K562 (cell line): ENCODE results near the gene ATRN. TPM values are rescaled to one million over a fixed set of nuclear protein-coding genes. Genes with fewer than 3 reads are reported as not detected.

Experiments used
- ATAC-seq: fragments of 200-7000 bp; cut with Tn5 transposase; 3 replicates; pipeline ENCODE4 v1.9.1; 2020; ENCODE audit warnings: moderate library complexity
- BruUV-seq: library from RNA; stranded (reverse); fragments of 400-500 nt; replicated peaks from 2 replicates; lab custom pipeline; 2021; lab: Mats Ljungman, UMichigan
- CTCF ChIA-PET: fragments of 300-600 bp; formaldehyde crosslinking; extraction: SDS; loops from one replicate; lab custom pipeline; 2021; ENCODE audit warnings: low intra/inter-chr PET ratio; lab: Yijun Ruan, JAX
- POLR2A ChIA-PET: fragments of 300-600, 350-650 bp; sonication (Branson Sonifier 250); formaldehyde crosslinking; extraction: SDS; loops from one replicate; lab custom pipeline; 2021; ENCODE audit warnings: antibody characterized with exemption, inconsistent platforms; lab: Yijun Ruan, JAX
- DNase-seq, 4 experiments: peaks; one replicate each; pipeline versions ENCODE4 v3.0.0 to v3.0.0-alpha.2; 2011 to 2018; ENCODE audit warnings: low spot score in 3 of 4, mixed read lengths in 3 of 4; ENCODE audit errors: extremely low read depth in 1 of 4
- FAIRE-seq: peaks from 2 replicates; lab custom pipeline; 2011; peaks lifted over from hg19 to GRCh38; lab: Jason Lieb, UNC
- H2AFZ ChIP-seq: 2 replicates; pipeline ENCODE4 v1.6.0; 2011; ENCODE audit warnings: low read depth, low read length, control low read depth, inconsistent platforms
- H3K27ac ChIP-seq: fragments of 200-600 bp; 3 replicates; pipeline ENCODE4 v1.8.0; 2011; ENCODE audit warnings: low read depth, mild to moderate bottlenecking, control low read depth, inconsistent platforms, low read length, moderate library complexity, mixed read lengths; ENCODE audit errors: extremely low read depth
- H3K27me3 ChIP-seq, 2 experiments: fragments of 300-600 bp in 1 of 2; 2 replicates in 1 of 2; 3 replicates in 1 of 2; pipeline versions ENCODE4 v1.6.0 to v1.8.0; 2011; ENCODE audit warnings: inconsistent platforms in 2 of 2, low read length in 2 of 2, mild to moderate bottlenecking in 1 of 2, mixed read lengths in 1 of 2, moderate library complexity in 1 of 2; ENCODE audit not compliant: control insufficient read depth in 2 of 2, insufficient read depth in 2 of 2
- H3K36me3 ChIP-seq: fragments of 300-600 bp; 3 replicates; pipeline ENCODE4 v1.8.0; 2011; ENCODE audit warnings: mild to moderate bottlenecking, low read length, inconsistent platforms; ENCODE audit not compliant: control insufficient read depth, insufficient read depth
- H3K4me1 ChIP-seq, 2 experiments: fragments of 200-600 bp in 1 of 2; replicated peaks in 1 of 2; 2 replicates in 1 of 2; 3 replicates in 1 of 2; pipeline versions ENCODE4 v1.5.1 to v1.8.0; 2011; ENCODE audit warnings: inconsistent platforms in 2 of 2, low read length in 2 of 2, mild to moderate bottlenecking in 1 of 2, mixed read lengths in 1 of 2, moderate library complexity in 1 of 2; ENCODE audit not compliant: control insufficient read depth in 2 of 2, insufficient read depth in 2 of 2
- H3K4me2 ChIP-seq: 2 replicates; pipeline ENCODE4 v1.6.1; 2011; ENCODE audit warnings: low read length, control low read depth, inconsistent platforms, mixed read lengths; ENCODE audit not compliant: insufficient read depth
- H3K4me3 ChIP-seq: fragments of 200-600 bp; sonication (generic), shearing (Covaris generic); 2 replicates; pipeline ENCODE4 v1.5.1; 2016; ENCODE audit warnings: control low read depth, inconsistent platforms
- H3K79me2 ChIP-seq: fragments of 200-600 bp; 3 replicates; pipeline ENCODE4 v1.8.0; 2011; ENCODE audit warnings: low read length, inconsistent platforms; ENCODE audit not compliant: control insufficient read depth, insufficient read depth
- H3K9ac ChIP-seq, 2 experiments: 2 replicates each; pipeline versions ENCODE4 v1.6.0 to v1.6.1; 2011; ENCODE audit warnings: low read depth in 2 of 2, low read length in 2 of 2, control low read depth in 1 of 2, inconsistent platforms in 1 of 2, mild to moderate bottlenecking in 1 of 2, mixed read lengths in 1 of 2; ENCODE audit not compliant: insufficient read depth in 1 of 2
- H3K9me1 ChIP-seq: one replicate; pipeline ENCODE4 v1.6.0; 2011; ENCODE audit warnings: inconsistent platforms, mild to moderate bottlenecking, low read length, moderate library complexity; ENCODE audit not compliant: control insufficient read depth, insufficient read depth
- H3K9me3 ChIP-seq: replicated peaks from 2 replicates; pipeline ENCODE4 v1.5.1; 2011; ENCODE audit warnings: low read depth, low read length, inconsistent platforms; ENCODE audit not compliant: control insufficient read depth, insufficient read depth
- H4K20me1 ChIP-seq: replicated peaks from 2 replicates; pipeline ENCODE4 v1.6.1; 2011; ENCODE audit warnings: low read length, inconsistent platforms, mixed read lengths; ENCODE audit not compliant: control insufficient read depth, insufficient read depth
- ARHGAP35 ChIP-seq: fragments of 450-650 bp; IDR thresholded peaks from 2 replicates; pipeline ENCODE4 v1.6.1; 2018; ENCODE audit not compliant: partially characterized antibody
- BMI1 ChIP-seq: fragments of 150-350 bp; IDR thresholded peaks from 2 replicates; pipeline ENCODE4 v1.6.1; 2014; ENCODE audit warnings: low read length
- CREBBP ChIP-seq: IDR thresholded peaks from one replicate; pipeline ENCODE4 v1.6.1; 2012; ENCODE audit warnings: low read depth, mild to moderate bottlenecking, control low read depth, inconsistent platforms, low read length
- FOXA1 ChIP-seq: fragments of 450-650 bp; IDR thresholded peaks from 2 replicates; pipeline ENCODE4 v1.6.1; 2016; ENCODE audit warnings: mild to moderate bottlenecking, borderline replicate concordance
- KAT2B ChIP-seq: IDR thresholded peaks from one replicate; pipeline ENCODE4 v1.6.1; 2012; ENCODE audit warnings: low read depth, mild to moderate bottlenecking, control low read depth, inconsistent platforms, low read length, moderate library complexity
- SMAD4 ChIP-seq: fragments of 250-450 bp; sonication (Bioruptor Pico); conservative IDR thresholded peaks from 2 replicates; pipeline ENCODE4 v1.8.0; 2021; ENCODE audit warnings: inconsistent platforms, mild to moderate bottlenecking, moderate library complexity
- TAF1 ChIP-seq: IDR thresholded peaks from 2 replicates; pipeline ENCODE4 v1.6.1; 2011; ENCODE audit warnings: mild to moderate bottlenecking, low read length, moderate library complexity; ENCODE audit not compliant: insufficient read depth, control insufficient read depth, severe bottlenecking; ENCODE audit errors: extremely low read depth
- TAF9B ChIP-seq: fragments of 450-650 bp; IDR thresholded peaks from 2 replicates; pipeline ENCODE4 v1.6.1; 2018; ENCODE audit warnings: mild to moderate bottlenecking; ENCODE audit not compliant: partially characterized antibody
- TEAD2 ChIP-seq: fragments of 450-650 bp; IDR thresholded peaks from 2 replicates; pipeline ENCODE4 v1.6.1; 2016; ENCODE audit warnings: missing genetic modification characterization, control low read depth, missing compliant biosample characterization
- XRCC3 ChIP-seq: fragments of 450-650 bp; IDR thresholded peaks from 2 replicates; pipeline ENCODE4 v1.6.1; 2017; ENCODE audit warnings: mild to moderate bottlenecking, moderate library complexity
- ZNF778 ChIP-seq: fragments of 450-650 bp; formaldehyde crosslinking; IDR thresholded peaks from 2 replicates; pipeline ENCODE4 v1.4.0; 2020; ENCODE audit warnings: mild to moderate bottlenecking, moderate library complexity
- WGBS: fragments of 100-300 bp; shearing (Covaris generic); methylation state at CpG from one replicate; pipeline ENCODE4 v1.1.6; 2016; ENCODE audit warnings: low coverage, mixed read lengths; ENCODE audit not compliant: insufficient coverage; ENCODE audit errors: missing lambda C conversion rate; 5-methylcytosine and 5-hydroxymethylcytosine counted together
- in situ Hi-C: fragments of 300-500 bp; cut with MboI; formaldehyde crosslinking; loops from 4 replicates; pipeline ENCODE4 v1.15.0; 2018; ENCODE audit warnings: inconsistent platforms, mixed read lengths
- intact Hi-C: fragments of 100-400 bp; cut with micrococcal nuclease; formaldehyde crosslinking; loops from 2 replicates; pipeline ENCODE4 v1.14.2; 2022
- polyA plus RNA-seq, 8 experiments: library from polyadenylated mRNA; depleted of rRNA in 4 of 8; stranded (reverse) in 5 of 8; unstranded in 3 of 8; fragments of >200 nt; fragmentation: Nextera tagmentation in 2 of 8; fragmentation: Illumina TruSeq in 1 of 8; extraction: Ambion mirVana in 2 of 8; extraction: Trizol in 1 of 8; gene quantifications; 2 replicates each; pipeline versions ENCODE4 v1.2.1 to v1.2.3, GENCODE V29; 2011 to 2014; ENCODE audit warnings: inconsistent platforms in 1 of 8, missing spikeins in 1 of 8
- total RNA-seq, 7 experiments: library from RNA; depleted of rRNA in 6 of 7; stranded (reverse); fragments of >200 nt in 6 of 7; fragmentation: Illumina TruSeq in 2 of 7; extraction: Trizol in 2 of 7; gene quantifications; 2 replicates each; pipeline versions ENCODE4 v1.2.1 to v1.2.3, GENCODE V29; 2011 to 2021; ENCODE audit warnings: low replicate concordance in 1 of 7
- TF ChIP-seq, protein P1 (sequence below): fragments of 250-450 bp; sonication (Bioruptor Pico); IDR thresholded peaks from 2 replicates; pipeline ENCODE4 v1.9.0; 2021; ENCODE audit warnings: mild to moderate bottlenecking, inconsistent platforms
- TF ChIP-seq, protein P2 (sequence below): fragments of 250-450 bp; sonication (Bioruptor Pico); IDR thresholded peaks from 2 replicates; pipeline ENCODE4 v1.5.0; 2021; ENCODE audit warnings: mild to moderate bottlenecking, moderate library complexity
- TF ChIP-seq, protein P3 (sequence below): sonication (generic); formaldehyde crosslinking; IDR thresholded peaks from 2 replicates; pipeline ENCODE4 v1.8.1; 2023; ENCODE audit warnings: mild to moderate bottlenecking, missing genetic modification reagents

Gene ATRN
- total and polyA plus RNA-seq, 9 of the 15 experiments (the other 6 are each of a cell fraction or from before 2014, with no cell fraction given): 0.69 to 16.5 (median 7.6) TPM

DNA sequence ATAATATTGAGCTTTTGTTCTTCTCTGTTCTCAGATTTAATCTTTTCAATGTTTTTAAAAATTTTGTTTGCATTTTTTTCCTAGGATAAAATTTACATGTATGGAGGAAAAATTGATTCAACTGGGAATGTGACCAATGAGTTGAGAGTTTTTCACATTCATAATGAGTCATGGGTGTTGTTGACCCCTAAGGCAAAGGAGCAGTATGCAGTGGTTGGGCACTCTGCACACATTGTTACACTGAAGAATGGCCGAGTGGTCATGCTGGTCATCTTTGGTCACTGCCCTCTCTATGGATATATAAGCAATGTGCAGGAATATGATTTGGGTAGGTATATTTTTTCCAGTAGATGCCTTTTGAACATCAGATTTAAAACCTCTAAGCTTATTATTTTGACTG lies 89.8 kb downstream of the ATRN start (continued):
- TF ChIP-seq TAF9B (no peak), CREBBP (no peak), TAF1 (no peak)
- TF ChIP-seq, protein P1, sequence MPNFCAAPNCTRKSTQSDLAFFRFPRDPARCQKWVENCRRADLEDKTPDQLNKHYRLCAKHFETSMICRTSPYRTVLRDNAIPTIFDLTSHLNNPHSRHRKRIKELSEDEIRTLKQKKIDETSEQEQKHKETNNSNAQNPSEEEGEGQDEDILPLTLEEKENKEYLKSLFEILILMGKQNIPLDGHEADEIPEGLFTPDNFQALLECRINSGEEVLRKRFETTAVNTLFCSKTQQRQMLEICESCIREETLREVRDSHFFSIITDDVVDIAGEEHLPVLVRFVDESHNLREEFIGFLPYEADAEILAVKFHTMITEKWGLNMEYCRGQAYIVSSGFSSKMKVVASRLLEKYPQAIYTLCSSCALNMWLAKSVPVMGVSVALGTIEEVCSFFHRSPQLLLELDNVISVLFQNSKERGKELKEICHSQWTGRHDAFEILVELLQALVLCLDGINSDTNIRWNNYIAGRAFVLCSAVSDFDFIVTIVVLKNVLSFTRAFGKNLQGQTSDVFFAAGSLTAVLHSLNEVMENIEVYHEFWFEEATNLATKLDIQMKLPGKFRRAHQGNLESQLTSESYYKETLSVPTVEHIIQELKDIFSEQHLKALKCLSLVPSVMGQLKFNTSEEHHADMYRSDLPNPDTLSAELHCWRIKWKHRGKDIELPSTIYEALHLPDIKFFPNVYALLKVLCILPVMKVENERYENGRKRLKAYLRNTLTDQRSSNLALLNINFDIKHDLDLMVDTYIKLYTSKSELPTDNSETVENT (CRISPR knock-in tag): no peak

DNA sequence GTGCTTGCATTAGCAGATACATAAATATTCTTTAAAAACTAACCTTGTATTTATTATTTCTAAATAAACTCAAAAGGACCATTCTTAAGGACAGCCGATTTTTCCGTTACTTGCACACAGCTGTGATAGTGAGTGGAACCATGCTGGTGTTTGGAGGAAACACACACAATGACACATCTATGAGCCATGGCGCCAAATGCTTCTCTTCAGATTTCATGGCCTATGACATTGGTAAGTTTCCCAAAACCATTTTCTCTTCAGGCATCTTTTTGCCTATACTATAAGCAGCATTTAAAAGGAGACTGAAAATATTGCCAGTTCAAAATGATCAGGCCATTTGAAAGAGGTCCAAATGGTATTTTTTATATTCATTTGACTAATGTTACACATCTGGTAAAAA lies 92.3 kb downstream of the ATRN start:
- BruUV-seq: no TSS peak
- H3K27ac ChIP-seq: no peak overlapping the region
- ChIA-PET POLR2A (interaction anchor here (1.0 kb wide), 1 partner anchor 11 kb away, joined by 3 read pairs; no protein-coding TSS in a partner anchor), CTCF (interaction anchor here (1.0 kb wide), 1 partner anchor 147 kb away, joined by 3 read pairs; no protein-coding TSS in a partner anchor)
- no peaks in the 10 kb centered on the region for H3K9me3 ChIP-seq
- no peaks in the 10 kb centered on the region for H3K27me3 ChIP-seq
- H3K4me3 ChIP-seq: no peak overlapping the region
- no peaks in the 10 kb centered on the region for H3K79me2 ChIP-seq
- FAIRE-seq (no peak), DNase-seq (no peak), ATAC-seq (no peak)
- no peaks in the 10 kb centered on the region for H4K20me1 ChIP-seq
- no peak overlapping the region for H3K4me2 ChIP-seq
- peaks cover 10% of the 10 kb centered on the region; the same call in 2 of the 3 replicates for H3K36me3 ChIP-seq
- WGBS: 67% methylated on average over 3 of the region's 3 CpGs
- in situ Hi-C loops: loop anchor here (5.0 kb wide), 1 partner anchor 149 kb away; the partner anchor contains the start of gene SIGLEC1
- no peaks in the 10 kb centered on the region for H3K4me1 ChIP-seq
- intact Hi-C loops: loop anchor here (1.0 to 10.0 kb wide), 2 partner anchors 62 to 148 kb away; no protein-coding TSS in a partner anchor
- no peaks in the 10 kb centered on the region for H3K9me1 ChIP-seq
- no peak overlapping the region for H3K9ac ChIP-seq
- H2AFZ ChIP-seq: no peak overlapping the region
- TF ChIP-seq KAT2B (no peak), BMI1 (no peak), FOXA1 (no peak), TEAD2 (no peak), SMAD4 (CRISPR knock-in tag) (no peak), ARHGAP35 (no peak), ZNF778 (CRISPR knock-in tag) (no peak), XRCC3 (no peak)
- TF ChIP-seq, protein P2, sequence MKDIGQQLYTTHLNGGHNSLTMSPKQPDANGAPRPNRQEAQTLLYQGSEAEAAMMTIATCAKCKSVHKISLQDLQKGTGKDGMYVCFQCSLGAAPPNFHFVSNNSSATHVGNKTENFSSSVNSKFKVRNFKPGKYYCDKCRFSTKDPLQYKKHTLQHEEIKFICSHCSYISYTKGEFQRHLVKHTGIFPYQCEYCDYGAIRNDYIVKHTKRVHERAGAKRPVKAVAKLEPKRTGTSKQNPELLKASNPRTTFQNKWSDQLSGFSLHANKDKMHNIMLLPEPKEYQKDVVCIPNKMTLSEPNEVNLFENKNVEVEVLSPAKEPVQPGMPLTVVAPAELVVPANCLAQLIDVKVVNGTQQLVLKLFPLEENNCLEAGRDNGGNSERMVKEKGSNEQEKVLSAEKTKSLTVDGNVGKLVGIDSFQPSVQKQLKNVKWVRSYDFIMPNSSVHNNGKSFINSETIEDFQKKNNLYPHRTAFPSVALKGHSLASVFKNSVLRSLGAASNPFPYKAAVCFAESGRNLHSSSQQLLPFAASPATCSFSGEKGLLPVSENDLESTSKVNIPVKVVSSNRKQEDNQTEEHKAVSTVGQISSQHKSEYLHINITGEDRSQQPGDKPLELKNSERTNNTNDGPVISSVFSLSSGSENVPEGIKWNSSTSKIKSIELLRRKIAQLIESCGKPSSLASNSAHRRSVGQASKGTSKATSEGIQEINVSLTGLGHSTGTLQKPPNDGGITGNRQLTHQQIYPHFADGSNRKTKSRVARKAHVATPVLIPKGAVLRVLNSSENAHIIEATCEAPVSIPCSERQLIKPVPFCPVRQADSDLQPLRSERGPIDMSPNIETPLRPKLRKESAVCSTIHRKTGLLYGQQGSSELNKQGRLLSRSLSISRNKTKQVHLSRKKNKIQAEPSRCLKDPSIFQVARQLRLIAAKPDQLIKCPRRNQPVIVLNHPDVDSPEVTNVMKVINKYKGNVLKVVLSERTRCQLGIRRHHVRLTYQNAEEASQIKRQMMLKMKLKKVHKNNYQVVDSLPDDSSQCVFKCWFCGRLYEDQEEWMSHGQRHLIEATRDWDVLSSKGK (CRISPR knock-in tag): no peak
- TF ChIP-seq, protein P3, sequence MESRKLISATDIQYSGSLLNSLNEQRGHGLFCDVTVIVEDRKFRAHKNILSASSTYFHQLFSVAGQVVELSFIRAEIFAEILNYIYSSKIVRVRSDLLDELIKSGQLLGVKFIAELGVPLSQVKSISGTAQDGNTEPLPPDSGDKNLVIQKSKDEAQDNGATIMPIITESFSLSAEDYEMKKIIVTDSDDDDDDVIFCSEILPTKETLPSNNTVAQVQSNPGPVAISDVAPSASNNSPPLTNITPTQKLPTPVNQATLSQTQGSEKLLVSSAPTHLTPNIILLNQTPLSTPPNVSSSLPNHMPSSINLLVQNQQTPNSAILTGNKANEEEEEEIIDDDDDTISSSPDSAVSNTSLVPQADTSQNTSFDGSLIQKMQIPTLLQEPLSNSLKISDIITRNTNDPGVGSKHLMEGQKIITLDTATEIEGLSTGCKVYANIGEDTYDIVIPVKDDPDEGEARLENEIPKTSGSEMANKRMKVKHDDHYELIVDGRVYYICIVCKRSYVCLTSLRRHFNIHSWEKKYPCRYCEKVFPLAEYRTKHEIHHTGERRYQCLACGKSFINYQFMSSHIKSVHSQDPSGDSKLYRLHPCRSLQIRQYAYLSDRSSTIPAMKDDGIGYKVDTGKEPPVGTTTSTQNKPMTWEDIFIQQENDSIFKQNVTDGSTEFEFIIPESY: no peak
